SK-N-SH (cell line): ENCODE data around the gene NPR1. TPM values are rescaled to one million over a fixed set of nuclear protein-coding genes. Genes with fewer than 3 reads are reported as not detected.

Experiments
- CTCF ChIA-PET: fragments of 300-600, 350-600 bp; formaldehyde crosslinking; extraction: SDS; loops from one replicate; lab custom pipeline; 2021; lab: Yijun Ruan, JAX
- POLR2A ChIA-PET: fragments of 350-600 bp; sonication (Branson Sonifier 250); formaldehyde crosslinking; extraction: SDS; loops from one replicate; lab custom pipeline; 2020; ENCODE audit warnings: antibody characterized with exemption, inconsistent platforms; lab: Yijun Ruan, JAX
- DNase-seq: peaks from one replicate; pipeline ENCODE4 v3.0.0; 2012
- H2AFZ ChIP-seq: fragments of 200-600 bp; sonication (generic); 2 replicates; pipeline ENCODE4 v1.8.1; 2016; ENCODE audit warnings: antibody characterized with exemption, mild to moderate bottlenecking, low read depth
- H3F3A ChIP-seq: fragments of 200-600 bp; sonication (generic); replicated peaks from 2 replicates; pipeline ENCODE3; 2016; ENCODE audit warnings: antibody characterized with exemption, mild to moderate bottlenecking; ENCODE audit not compliant: insufficient read depth
- H3K27ac ChIP-seq, 2 experiments: fragments of 200-500 bp in 1 of 2; fragments of 200-600 bp in 1 of 2; sonication (Bioruptor generic) in 1 of 2; sonication (generic), shearing (Covaris generic) in 1 of 2; 2 replicates each; pipeline versions ENCODE4 v1.5.1 to v1.6.1; 2014 to 2016; ENCODE audit warnings: low read depth in 2 of 2, inconsistent platforms in 1 of 2, low read length in 1 of 2, mild to moderate bottlenecking in 1 of 2, mixed read lengths in 1 of 2
- H3K27me3 ChIP-seq: fragments of 200-600 bp; sonication (generic), shearing (Covaris generic); 2 replicates; pipeline ENCODE4 v1.6.1; 2016; ENCODE audit warnings: mixed run types; ENCODE audit not compliant: insufficient read depth
- H3K36me3 ChIP-seq, 2 experiments: fragments of 200-500 bp in 1 of 2; fragments of 200-600 bp in 1 of 2; sonication (Bioruptor generic) in 1 of 2; sonication (generic) in 1 of 2; replicated peaks in 1 of 2; 2 replicates each; pipeline versions ENCODE3 to v1.5.1; 2014 to 2016; ENCODE audit warnings: low read length in 1 of 2, mild to moderate bottlenecking in 1 of 2; ENCODE audit not compliant: insufficient read depth in 2 of 2, control insufficient read depth in 1 of 2
- H3K4me1 ChIP-seq, 2 experiments: fragments of 200-500 bp in 1 of 2; fragments of 200-600 bp in 1 of 2; sonication (Bioruptor generic) in 1 of 2; sonication (generic), shearing (Covaris generic) in 1 of 2; 2 replicates each; pipeline versions ENCODE4 v1.5.1 to v1.6.1; 2014 to 2016; ENCODE audit warnings: low read depth in 1 of 2, low read length in 1 of 2, mixed run types in 1 of 2; ENCODE audit not compliant: insufficient read depth in 2 of 2, control insufficient read depth in 1 of 2
- H3K4me2 ChIP-seq: fragments of 200-600 bp; sonication (generic), shearing (Covaris generic); 2 replicates; pipeline ENCODE4 v1.6.1; 2017; ENCODE audit warnings: mixed run types
- H3K4me3 ChIP-seq, 2 experiments: fragments of 200-500 bp in 1 of 2; fragments of 200-600 bp in 1 of 2; sonication (Bioruptor generic) in 1 of 2; sonication (generic), shearing (Covaris generic) in 1 of 2; 2 replicates each; pipeline versions ENCODE4 v1.5.1 to v1.8.1; 2014 to 2016; ENCODE audit warnings: low read depth in 2 of 2, inconsistent platforms in 1 of 2, low read length in 1 of 2, mild to moderate bottlenecking in 1 of 2, mixed read lengths in 1 of 2, moderate library complexity in 1 of 2
- H3K79me2 ChIP-seq: fragments of 200-600 bp; sonication (generic); 2 replicates; pipeline ENCODE4 v1.8.1; 2017; ENCODE audit warnings: mild to moderate bottlenecking; ENCODE audit not compliant: insufficient read depth
- H3K9ac ChIP-seq: fragments of 200-600 bp; sonication (generic); 2 replicates; pipeline ENCODE4 v1.6.1; 2017; ENCODE audit warnings: mixed run types
- H3K9me2 ChIP-seq: fragments of 200-600 bp; sonication (generic); 2 replicates; pipeline ENCODE4 v1.6.1; 2017; ENCODE audit warnings: mixed run types
- H3K9me3 ChIP-seq: fragments of 200-600 bp; sonication (generic); 2 replicates; pipeline ENCODE4 v1.6.1; 2017; ENCODE audit warnings: mixed run types, mild to moderate bottlenecking, moderate library complexity
- H4K20me1 ChIP-seq: fragments of 200-600 bp; sonication (generic); 2 replicates; pipeline ENCODE4 v1.6.1; 2017; ENCODE audit warnings: mild to moderate bottlenecking, mixed run types; ENCODE audit not compliant: insufficient read depth
- ELF1 ChIP-seq: IDR thresholded peaks from 2 replicates; pipeline ENCODE4 v1.4.0; 2012
- FOSL2 ChIP-seq: IDR thresholded peaks from 2 replicates; pipeline ENCODE4 v1.4.0; 2012; ENCODE audit warnings: low read depth, mild to moderate bottlenecking, moderate library complexity, borderline replicate concordance
- GABPA ChIP-seq: IDR thresholded peaks from 2 replicates; pipeline ENCODE4 v1.4.0; 2012; ENCODE audit warnings: low read depth, mild to moderate bottlenecking
- MEF2A ChIP-seq: IDR thresholded peaks from 2 replicates; pipeline ENCODE4 v1.4.0; 2012; ENCODE audit warnings: low read depth, borderline replicate concordance
- MXI1 ChIP-seq: IDR thresholded peaks from 2 replicates; pipeline ENCODE4 v1.6.1; 2012; ENCODE audit warnings: mild to moderate bottlenecking, low read depth, low read length, improper control_type of control experiment
- NRF1 ChIP-seq: IDR thresholded peaks from 2 replicates; pipeline ENCODE4 v1.6.1; 2012; ENCODE audit warnings: low read depth, mild to moderate bottlenecking, low read length
- POLR2AphosphoS5 ChIP-seq: IDR thresholded peaks from 2 replicates; pipeline ENCODE4 v1.6.1; 2012; ENCODE audit warnings: low read depth, low read length
- RAD21 ChIP-seq: IDR thresholded peaks from 2 replicates; pipeline ENCODE4 v1.6.1; 2012; ENCODE audit warnings: mild to moderate bottlenecking, low read length
- RCOR1 ChIP-seq: fragments of 150-350 bp; IDR thresholded peaks from 2 replicates; pipeline ENCODE4 v1.6.1; 2017; ENCODE audit warnings: antibody characterized with exemption, low read length
- SIN3A ChIP-seq: IDR thresholded peaks from 2 replicates; pipeline ENCODE4 v1.6.1; 2012; ENCODE audit warnings: low read depth, mild to moderate bottlenecking, low read length, moderate library complexity, borderline replicate concordance
- TAF1 ChIP-seq: IDR thresholded peaks from 2 replicates; pipeline ENCODE4 v1.6.1; 2012; ENCODE audit warnings: low read depth, mild to moderate bottlenecking, low read length, moderate library complexity, borderline replicate concordance
- YY1 ChIP-seq: IDR thresholded peaks from 2 replicates; pipeline ENCODE4 v1.4.0; 2012; ENCODE audit warnings: low read depth, mild to moderate bottlenecking
- WGBS: methylation state at CpG from one replicate; pipeline ENCODE4 v1.1.6; 2017; ENCODE audit warnings: low lambda C conversion rate; 5-methylcytosine and 5-hydroxymethylcytosine counted together
- polyA plus RNA-seq, 3 experiments: library from polyadenylated mRNA; depleted of rRNA; stranded (reverse); fragments of >200 nt; gene quantifications; 2 replicates each; pipeline ENCODE4 v1.2.3, GENCODE V29; 2012
- TF ChIP-seq, protein P1 (sequence below): IDR thresholded peaks from 2 replicates; pipeline ENCODE4 v1.4.0; 2012; ENCODE audit warnings: low read depth, borderline replicate concordance
- TF ChIP-seq, protein P2 (sequence below): fragments of 150-350 bp; IDR thresholded peaks from 2 replicates; pipeline ENCODE4 v1.6.1; 2017; ENCODE audit warnings: antibody characterized with exemption, low read length, low read depth, borderline replicate concordance

Gene NPR1
- polyA plus RNA-seq, 1 of the 3 experiments (the other 2 are of a cell fraction) = 0.12 TPM

- no peak overlapping the region for H3K4me2 ChIP-seq
- H3K27ac ChIP-seq = no peak overlapping the region
- no peaks in the 10 kb centered on the region for H3K27me3 ChIP-seq
- H3K36me3 ChIP-seq = peaks cover 73 to 82% of the 10 kb centered on the region in 2 experiments
- H3K9ac ChIP-seq = no peak overlapping the region
- DNase-seq = no peak
- WGBS = 98% methylated on average over 11 of the region's 11 CpGs
- H2AFZ ChIP-seq = no peak overlapping the region
- no peaks in the 10 kb centered on the region for H3K9me3 ChIP-seq
- H3K4me3 ChIP-seq = no peak overlapping the region
- H4K20me1 ChIP-seq = no peaks in the 10 kb centered on the region
- peaks cover 35% of the 10 kb centered on the region for H3F3A ChIP-seq
- POLR2A ChIA-PET = no interaction called here
- no peaks in the 10 kb centered on the region for H3K9me2 ChIP-seq
- TF ChIP-seq ELF1 (no peak), GABPA (no peak)
- CTCF ChIA-PET = interaction anchor here (1.0 to 2.0 kb wide), 3 partner anchors 9 to 132 kb away, joined by 3 to 16 read pairs (median 4); partner anchors contain the start of genes CHTOP and SNAPIN
- no peaks in the 10 kb centered on the region for H3K4me1 ChIP-seq
- H3K79me2 ChIP-seq = peaks cover 51% of the 10 kb centered on the region
Observed at GRCh38 chr1:153643100-153643499, 35.4 kb upstream of the NPR1 start.

DNA sequence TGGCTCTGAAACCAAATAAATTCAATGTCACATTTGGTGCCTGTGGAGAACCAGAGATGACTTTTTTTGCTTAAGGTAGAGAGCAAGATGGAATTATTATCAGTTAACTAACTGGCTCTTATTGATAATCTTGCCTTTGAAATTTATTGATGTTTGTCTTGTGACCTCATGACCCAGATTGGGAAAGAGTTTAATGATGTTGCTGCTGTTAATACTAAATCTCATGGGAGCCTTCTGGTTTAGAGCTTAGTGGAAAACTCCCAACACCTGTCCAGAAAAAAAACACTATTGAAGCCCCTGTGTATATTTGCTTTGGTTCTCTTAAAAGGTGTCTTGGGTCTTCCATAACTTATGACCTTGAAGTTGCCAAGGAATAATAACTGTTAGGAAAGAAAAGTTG, 34.7 kb upstream of the NPR1 start:
- peaks cover 44% of the 10 kb centered on the region for H3K79me2 ChIP-seq

More for the DNA sequence above, 34.7 kb upstream of the NPR1 start:
- no peaks in the 10 kb centered on the region for H4K20me1 ChIP-seq
- H3K4me1 ChIP-seq = no peaks in the 10 kb centered on the region
- no peak for DNase-seq
- no peak overlapping the region for H3K9ac ChIP-seq
- peaks cover 35% of the 10 kb centered on the region for H3F3A ChIP-seq
- CTCF ChIA-PET = interaction anchor here (0.8 to 2.0 kb wide), 4 partner anchors 10 to 133 kb away, joined by 3 to 16 read pairs (median 4); partner anchors contain the start of genes CHTOP and SNAPIN
- H3K27me3 ChIP-seq = no peaks in the 10 kb centered on the region
- H2AFZ ChIP-seq = no peak overlapping the region
- POLR2A ChIA-PET = interaction anchor here (6.4 kb wide), 1 partner anchor 9 kb away, joined by 32 read pairs; the partner anchor contains the start of gene CHTOP
- no peaks in the 10 kb centered on the region for H3K9me3 ChIP-seq
- H3K4me3 ChIP-seq = no peak overlapping the region
- TF ChIP-seq MEF2A (no peak), MXI1 (no peak), ELF1 (no peak), NRF1 (no peak), RCOR1 (no peak), POLR2AphosphoS5 (no peak), GABPA (no peak), RAD21 (no peak), TAF1 (no peak), YY1 (no peak), FOSL2 (no peak), SIN3A (no peak)
- TF ChIP-seq, protein P1, sequence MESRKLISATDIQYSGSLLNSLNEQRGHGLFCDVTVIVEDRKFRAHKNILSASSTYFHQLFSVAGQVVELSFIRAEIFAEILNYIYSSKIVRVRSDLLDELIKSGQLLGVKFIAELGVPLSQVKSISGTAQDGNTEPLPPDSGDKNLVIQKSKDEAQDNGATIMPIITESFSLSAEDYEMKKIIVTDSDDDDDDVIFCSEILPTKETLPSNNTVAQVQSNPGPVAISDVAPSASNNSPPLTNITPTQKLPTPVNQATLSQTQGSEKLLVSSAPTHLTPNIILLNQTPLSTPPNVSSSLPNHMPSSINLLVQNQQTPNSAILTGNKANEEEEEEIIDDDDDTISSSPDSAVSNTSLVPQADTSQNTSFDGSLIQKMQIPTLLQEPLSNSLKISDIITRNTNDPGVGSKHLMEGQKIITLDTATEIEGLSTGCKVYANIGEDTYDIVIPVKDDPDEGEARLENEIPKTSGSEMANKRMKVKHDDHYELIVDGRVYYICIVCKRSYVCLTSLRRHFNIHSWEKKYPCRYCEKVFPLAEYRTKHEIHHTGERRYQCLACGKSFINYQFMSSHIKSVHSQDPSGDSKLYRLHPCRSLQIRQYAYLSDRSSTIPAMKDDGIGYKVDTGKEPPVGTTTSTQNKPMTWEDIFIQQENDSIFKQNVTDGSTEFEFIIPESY = no peak
- TF ChIP-seq, protein P2, sequence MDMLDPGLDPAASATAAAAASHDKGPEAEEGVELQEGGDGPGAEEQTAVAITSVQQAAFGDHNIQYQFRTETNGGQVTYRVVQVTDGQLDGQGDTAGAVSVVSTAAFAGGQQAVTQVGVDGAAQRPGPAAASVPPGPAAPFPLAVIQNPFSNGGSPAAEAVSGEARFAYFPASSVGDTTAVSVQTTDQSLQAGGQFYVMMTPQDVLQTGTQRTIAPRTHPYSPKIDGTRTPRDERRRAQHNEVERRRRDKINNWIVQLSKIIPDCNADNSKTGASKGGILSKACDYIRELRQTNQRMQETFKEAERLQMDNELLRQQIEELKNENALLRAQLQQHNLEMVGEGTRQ = no peak
- no peak overlapping the region for H3K27ac ChIP-seq
- H3K4me2 ChIP-seq = no peak overlapping the region
- peaks cover 66 to 75% of the 10 kb centered on the region in 2 experiments for H3K36me3 ChIP-seq
- H3K9me2 ChIP-seq = no peaks in the 10 kb centered on the region
